Left ventricle myocardium superior (tissue), 1 donor: ENCODE results near the gene MEIOC. TPM values are rescaled to one million over a fixed set of nuclear protein-coding genes. Genes with fewer than 3 reads are reported as not detected.
"Not testable (repeated sequence)": the region's sequence is repeated elsewhere in the genome, so short reads cannot be mapped to it uniquely, and the experiment has no call there.

Experiments
- ATAC-seq: fragments of 200-7000 bp; cut with Tn5 transposase; one replicate; pipeline ENCODE4 v1.9.1; 2020; ENCODE audit warnings: mild to moderate bottlenecking, moderate library complexity
- DNase-seq: peaks from one replicate; pipeline ENCODE4 v3.0.0-alpha.2; 2020
- intact Hi-C: fragments of 100-400 bp; cut with micrococcal nuclease; formaldehyde crosslinking; loops from one replicate; pipeline ENCODE4 v1.11.0; 2022
- total RNA-seq: library from RNA; stranded (reverse); fragmentation: NEBNext Ultra II Directional; extraction: Animal tissue kit (Norgen Biotek cat#: 25700); gene quantifications from one replicate; pipeline ENCODE4 v1.2.1, GENCODE V29; 2021
- donor health status: DM: no; HTN: yes; CAD: no; lungs with severe emphysema.

The MEIOC gene
- total RNA-seq, 1 donor from 2014 or later, result not detected

DNA sequence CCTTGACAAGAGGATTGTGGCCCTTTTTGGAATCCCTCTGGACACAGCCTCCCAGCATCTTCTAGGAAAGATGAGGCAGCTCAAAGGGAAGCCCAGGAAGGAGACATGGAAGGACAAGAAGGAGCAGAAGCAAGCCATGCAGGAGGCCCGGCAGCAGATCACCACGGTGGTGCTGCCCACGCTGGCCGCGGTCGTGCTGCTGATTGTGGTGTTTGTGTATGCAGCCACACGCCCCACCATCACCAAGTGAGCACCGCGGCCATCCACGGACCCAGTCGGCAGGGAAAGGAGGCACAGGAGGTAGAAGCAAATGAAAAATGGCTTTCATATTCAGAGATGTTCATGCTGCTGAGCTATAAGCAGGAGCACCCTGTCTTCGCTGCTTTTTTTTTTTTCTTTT lies 10.9 kb upstream of the MEIOC start:
- ATAC-seq (no peak), DNase-seq (no peak)
- intact Hi-C loops, result no loop called here

DNA sequence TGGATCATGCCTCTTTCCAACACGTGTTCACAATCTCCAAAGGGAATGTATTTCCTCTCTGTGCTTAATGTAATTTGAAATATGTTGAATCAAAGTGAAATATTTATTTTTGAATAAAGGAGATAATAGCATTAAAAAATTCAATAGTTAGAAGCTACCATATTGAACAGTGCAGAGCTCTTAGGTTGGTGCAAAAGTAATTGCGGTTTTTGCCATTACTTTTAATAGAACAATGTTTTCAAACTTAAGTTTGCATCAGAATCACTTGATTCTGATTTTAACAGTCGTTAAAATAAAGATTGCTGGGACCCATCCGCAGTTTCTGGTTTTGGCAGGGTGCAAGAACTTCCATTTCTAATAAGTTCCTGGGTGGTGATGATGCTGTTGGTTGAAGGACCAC lies 10.0 kb upstream of the MEIOC start:
- intact Hi-C loops, result no loop called here
- DNase-seq, result no peak
- ATAC-seq, result no peak

DNA sequence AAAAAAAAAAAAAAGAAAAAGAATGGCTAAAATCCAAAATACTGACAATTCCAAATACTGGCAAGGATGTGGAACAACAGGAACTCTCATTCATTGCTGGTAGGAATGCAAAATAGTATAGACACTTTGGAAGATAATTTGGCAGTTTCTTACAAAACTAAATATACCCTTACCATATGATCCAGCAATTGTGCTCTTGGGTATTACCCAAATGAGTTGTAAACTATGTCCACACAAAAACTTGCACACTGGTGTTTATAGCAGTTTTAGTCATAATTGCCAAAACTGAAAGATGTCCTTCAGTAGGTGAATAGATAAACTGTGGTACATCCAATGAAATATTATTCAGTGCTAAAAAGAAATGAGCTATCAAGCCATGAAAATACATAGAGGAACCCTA lies 8.5 kb upstream of the MEIOC start:
- intact Hi-C loops, result no loop called here
- ATAC-seq (no peak), DNase-seq (no peak)

DNA sequence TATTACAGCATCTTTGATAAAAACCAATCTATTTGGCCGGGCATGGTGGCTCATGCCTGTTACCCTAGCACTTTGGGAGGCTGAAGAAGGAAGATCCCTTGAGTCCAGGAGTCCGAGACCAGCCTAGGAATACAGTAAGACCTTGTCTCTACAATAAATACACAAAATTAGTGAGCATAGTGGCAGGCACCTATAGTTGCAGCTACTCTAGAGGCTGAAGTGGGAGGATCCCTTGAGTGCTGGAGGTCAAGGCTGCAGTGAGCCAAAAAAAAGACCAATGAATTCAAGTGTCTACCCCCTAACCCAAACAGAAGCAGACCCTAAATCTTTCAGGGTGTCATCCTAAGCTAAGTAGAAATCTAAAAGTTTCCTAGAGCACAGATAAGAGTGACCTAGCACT lies 7.3 kb upstream of the MEIOC start:
- intact Hi-C loops, result no loop called here
- no peak for DNase-seq
- no peak for ATAC-seq

DNA sequence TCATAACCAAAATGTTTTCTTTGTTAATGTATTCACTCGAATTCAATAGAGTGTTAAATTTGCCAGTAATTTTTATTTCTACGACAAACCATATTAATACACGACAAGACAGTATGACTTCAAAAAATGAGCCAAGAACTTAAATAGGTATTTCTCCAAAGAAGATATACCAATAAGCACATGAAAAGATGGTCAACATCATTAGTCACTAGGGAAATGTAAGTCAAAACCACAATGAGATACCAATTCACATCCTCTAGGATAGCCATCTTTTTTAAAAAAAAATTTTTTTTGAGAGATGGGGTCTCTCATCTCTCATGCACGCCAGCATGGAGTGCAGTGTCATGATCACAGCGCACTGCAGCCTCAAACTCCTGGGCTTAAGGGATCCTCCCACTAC lies 5.0 kb upstream of the MEIOC start:
- ATAC-seq, result no peak
- intact Hi-C loops, result no loop called here
- DNase-seq, result no peak

DNA sequence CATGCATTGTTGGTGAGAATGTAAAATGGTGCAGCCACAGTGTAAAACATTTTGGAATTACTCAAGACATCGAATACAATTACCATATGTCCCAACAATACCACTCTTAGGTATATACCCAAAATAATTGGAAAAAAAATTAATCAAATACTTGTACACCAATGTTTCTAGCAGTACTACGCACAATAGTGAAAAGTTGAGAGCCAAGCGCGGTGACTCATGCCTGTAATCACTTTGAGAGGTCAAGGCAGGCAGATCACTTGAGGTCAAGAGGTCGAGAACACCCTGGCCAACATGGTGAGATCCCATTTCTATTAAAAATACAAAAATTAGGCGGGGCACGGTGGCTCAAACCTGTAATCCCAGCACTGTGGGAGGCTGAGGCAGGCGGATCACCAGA lies 3.5 kb upstream of the MEIOC start:
- ATAC-seq (no peak), DNase-seq (no peak)

DNA sequence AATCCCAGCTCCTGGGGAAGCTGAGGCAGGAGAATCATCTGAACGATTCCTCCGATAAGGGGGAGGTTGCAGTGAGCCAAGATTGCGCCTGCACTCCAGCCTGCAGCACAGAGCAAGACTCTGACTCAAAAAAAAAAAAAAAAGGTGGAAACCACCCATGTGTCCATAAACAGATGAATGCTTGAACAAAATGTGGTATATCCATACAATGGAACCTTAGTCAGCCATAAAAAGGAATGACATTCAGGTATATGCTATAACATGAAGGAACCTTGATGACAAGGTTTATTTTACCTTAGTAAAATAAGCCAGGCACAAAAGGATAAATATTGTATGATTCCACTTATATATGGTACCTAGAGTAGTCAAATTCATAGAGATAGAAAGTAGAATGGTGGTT lies 2.9 kb upstream of the MEIOC start:
- DNase-seq (no peak), ATAC-seq (no peak)
- intact Hi-C loops, result no loop called here

More for the DNA sequence above, 3.5 kb upstream of the MEIOC start:
- intact Hi-C loops, result no loop called here

DNA sequence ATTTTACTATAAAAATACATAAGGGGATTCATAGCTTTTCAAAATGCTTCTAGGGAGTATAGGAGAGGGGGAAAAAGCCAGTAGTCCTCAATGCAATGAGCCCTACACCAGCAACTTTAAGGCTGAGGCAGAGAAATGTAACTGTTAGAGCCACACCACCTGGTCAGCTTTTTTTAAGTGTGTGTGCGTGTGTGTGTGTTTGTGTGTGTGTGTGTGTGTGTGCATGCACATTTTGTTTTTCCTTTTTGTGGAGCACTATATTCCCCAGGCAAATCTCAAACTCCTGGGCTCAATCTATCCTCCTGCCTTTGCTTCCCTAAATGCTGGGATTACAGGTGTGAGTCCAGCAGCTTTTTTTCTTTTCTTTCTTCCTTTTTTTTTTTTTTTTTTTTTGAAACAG lies 2.3 kb upstream of the MEIOC start:
- ATAC-seq (no peak), DNase-seq (no peak)
- intact Hi-C loops, result no loop called here

DNA sequence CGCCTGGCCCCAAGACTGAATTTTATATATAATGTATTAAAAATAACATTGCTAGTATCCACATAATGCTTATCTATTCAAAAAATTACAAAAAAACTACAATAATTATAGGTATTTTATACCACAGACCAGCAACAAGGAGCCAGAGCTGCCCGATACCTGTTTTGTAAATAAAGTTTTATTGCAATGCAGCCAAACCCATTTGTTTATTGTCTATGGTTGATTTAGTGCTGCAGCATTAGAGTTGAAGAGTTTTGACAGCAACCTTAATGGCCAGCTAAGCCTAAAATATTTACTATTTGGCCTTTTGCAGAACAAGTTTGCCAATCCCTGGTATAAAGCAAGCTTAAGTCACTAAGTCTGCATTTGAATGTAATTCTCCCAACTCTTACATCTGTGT lies 5.6 kb downstream of the MEIOC start:
- no peak for DNase-seq
- no peak for ATAC-seq
- intact Hi-C loops, result no loop called here

DNA sequence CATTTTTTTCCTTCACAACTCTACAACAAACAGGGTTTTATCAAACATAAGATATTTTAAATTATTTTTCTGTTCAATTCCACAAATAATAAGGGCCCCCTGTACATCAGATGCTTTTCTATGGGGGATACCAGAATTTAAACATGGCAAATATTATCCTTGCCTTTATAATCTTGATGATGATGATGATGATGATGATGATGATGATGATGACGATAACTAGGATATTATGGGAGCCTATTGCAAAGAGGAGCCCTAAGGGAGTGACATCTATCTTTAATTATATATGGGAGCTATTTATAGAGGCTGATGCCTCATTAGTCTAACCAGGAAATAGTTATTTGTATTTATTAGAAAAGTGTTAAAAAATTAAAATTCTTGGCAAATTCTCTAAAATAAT lies 6.8 kb downstream of the MEIOC start:
- intact Hi-C loops, result no loop called here
- DNase-seq (no peak), ATAC-seq (no peak)

DNA sequence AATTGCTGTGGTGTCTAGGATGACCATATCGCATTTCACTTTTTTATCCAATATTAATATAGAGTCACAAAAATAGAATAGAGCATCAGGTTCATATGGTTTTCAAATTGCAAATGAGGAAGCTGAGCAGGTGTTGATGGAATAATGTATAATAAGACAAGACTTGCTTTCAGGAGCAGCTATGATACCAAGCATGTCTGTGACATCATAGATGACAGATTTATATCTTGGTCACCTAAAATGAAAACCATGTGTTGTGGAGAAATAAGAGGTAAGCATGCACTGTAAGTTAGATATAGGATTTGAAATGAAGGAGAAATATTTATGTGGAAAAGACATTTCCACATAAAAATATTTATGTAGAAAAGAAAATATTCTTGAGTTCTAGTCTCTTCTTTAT lies 8.6 kb downstream of the MEIOC start:
- ATAC-seq (no peak), DNase-seq (no peak)
- intact Hi-C loops, result no loop called here

DNA sequence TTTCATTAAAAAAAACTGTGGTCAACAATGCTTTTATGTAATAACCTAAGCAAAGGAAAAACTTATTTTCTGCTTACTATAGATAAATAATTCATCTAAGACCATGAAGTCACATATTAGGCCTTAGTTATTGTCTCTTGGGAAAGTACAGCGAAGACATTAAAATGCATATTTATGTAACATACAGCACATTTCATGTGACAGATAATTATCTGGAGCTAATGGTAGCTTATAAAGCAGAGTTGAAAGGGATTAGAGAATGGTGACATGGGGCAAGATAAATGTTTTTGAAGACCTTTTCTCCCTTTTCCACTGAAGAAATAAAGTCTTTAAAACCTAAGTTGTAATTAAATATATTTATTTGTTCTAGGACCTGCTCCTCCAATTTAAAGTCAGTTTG lies 9.7 kb downstream of the MEIOC start:
- intact Hi-C loops, result no loop called here
- ATAC-seq, result no peak
- DNase-seq, result no peak

DNA sequence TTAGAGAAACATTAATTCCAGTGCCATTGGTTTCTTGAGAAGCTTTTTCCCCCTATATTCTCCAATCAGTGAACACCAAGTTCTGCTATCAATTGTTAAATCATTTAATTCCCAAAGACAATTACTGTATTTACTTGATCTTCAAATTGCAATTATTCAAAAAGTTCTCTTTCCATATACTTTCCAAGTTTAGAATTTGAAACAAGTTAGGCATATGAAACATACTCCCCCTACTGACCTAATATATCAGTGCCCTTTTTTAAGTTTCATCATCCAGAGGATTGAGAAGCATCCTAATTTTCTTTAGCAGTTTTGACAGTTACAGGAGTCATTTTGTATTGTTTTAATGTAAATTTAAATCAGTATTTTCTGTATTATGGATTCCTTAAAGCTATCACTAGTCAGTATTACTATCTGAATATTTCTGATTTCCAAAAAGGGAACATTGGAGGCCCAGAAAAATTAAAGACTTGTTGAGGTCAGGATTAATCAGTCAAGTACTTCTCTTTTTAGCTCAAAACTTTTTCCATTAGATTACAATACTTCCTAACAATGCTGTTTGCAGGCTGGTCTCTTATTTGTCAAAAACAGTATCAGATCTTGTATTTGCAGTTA lies 16.3 kb downstream of the MEIOC start:
- no peak for DNase-seq
- intact Hi-C loops, result no loop called here
- ATAC-seq, result no peak

DNA sequence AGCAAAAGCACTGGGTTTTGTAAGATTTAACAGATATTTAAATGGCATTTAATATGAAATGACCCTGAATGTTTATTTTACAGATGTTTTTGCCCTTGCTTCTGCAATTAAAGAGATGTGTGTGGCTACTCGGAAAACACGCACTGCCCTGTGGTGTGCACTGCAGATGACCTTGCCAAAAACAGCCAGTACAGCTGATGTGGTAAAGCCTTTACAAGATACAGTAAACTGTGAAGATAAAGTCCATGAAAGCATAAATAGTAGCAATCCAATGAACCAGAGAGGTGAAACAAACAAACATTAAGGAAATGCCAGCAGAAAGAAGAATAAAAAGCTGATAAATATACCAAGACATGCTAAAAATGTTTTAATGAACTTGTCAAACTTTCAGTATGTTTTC lies 17.6 kb downstream of the MEIOC start:
- intact Hi-C loops, result no loop called here
- DNase-seq, result no peak
- no peak for ATAC-seq

DNA sequence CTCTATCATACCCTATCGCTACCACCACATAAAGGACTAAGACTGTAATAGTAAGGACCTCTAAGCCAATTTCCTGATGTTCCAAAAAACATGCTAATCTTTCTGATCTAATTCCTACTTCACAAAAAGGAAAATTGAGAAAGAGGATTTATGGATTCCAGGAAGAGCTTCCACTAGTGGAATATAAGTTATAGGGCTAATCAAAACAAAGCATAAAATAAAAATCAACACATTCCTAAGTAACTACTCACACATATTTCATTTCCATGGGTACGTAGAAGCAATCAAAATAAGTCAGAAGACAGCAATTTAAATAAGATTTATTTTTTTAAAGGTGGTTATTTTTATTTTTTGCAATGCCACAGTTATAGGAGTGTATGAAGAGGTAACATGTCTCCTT lies 20.9 kb downstream of the MEIOC start:
- DNase-seq, result no peak
- intact Hi-C loops, result no loop called here
- ATAC-seq, result no peak

DNA sequence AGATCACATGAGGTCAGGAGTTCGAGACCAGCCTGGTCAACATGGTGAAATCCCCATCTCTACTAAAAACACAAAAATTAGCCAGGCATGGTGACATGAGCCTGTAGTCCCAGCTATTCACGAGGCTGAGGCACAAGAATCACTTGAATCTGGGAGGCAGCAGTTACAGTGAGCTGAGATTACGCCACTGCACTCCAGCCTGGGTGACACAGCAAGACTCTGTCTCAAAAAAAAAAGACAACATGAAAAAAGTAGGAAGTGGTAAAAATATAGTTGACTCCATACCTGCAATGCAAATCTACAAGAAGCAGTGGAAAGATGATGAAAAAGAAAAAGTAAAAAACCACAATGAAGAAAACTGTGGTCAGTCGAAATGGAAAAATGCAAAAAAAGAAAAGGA lies 27.0 kb downstream of the MEIOC start:
- DNase-seq, ATAC-seq, intact Hi-C loops: not testable (repeated sequence)

DNA sequence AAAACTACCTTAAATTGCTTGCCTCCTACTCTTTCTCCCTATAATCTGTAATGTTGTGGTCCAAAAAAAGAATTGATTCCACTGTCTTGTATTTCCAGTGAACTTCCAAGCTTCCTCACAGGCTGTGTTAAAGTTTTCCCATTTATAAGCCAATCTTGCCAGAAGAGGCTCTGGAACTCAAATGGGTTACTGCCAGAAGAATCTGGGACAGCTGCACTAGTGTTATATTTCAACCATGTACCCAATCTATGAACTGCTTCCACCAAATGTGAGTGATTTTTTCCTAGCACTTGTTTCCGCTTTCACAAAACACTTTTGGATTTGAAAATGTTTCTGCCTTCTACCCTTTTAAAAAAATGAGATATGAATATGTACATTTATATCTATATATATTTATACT lies 31.5 kb downstream of the MEIOC start:
- ATAC-seq (no peak), DNase-seq (no peak)
- intact Hi-C loops, result no loop called here

DNA sequence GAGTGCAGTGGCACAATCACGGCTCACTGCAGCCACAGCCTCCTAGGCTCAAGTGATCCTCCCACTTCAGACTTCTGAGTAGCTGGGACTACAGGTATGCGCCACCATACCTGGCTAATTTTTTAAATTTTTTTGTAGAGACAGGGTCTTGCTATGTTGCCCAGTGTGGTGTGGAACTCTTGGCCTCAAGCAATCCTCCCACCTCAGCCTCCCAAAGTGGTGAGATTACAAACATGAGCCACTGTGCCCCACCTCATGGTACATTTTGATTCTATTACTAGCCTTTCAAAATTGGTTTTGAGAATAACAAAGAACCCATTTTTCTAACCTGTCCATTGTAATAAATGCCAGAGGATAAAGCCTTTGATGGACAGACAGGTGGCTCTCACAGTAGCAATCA lies 31.9 kb downstream of the MEIOC start:
- DNase-seq (no peak), ATAC-seq (no peak)
- intact Hi-C loops, result no loop called here

DNA sequence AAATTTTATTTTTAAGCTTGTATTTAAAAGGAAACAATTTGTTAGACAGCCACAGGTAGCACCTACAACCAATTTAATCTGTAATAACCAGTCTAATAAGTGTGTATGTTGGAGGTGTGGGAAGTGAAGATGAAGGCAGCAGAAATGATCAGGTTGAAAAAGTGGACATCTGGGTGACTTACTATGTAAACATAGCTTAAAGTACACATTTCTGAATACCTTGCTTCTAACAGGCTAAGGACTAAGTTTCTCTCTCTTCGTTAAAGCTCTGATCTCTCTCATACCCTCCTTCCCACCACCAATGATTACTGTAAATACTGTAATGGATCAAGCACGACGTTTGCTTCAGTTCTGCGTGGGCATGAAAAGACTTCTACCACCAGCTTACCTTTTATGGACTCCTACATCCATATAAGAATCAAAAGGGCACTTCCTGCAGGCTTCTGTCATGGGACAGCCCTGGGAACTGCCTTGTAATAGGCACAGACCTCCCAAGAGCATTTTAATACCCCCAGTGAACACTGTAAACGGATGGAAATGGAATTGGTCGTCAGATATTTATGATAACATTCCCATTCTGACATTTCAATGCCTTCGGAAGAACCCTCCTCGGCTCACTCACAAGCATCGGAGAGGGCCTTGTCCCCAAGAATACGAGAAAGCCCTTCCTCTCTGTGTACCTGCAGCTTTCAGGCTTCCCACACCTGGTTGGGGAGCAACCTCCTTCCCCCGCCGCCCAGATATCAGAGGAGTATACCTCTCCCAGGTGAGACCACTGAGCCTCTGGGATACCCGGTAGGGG lies 32.6 kb downstream of the MEIOC start:
- ATAC-seq, result no peak
- intact Hi-C loops, result no loop called here
- DNase-seq, result no peak

DNA sequence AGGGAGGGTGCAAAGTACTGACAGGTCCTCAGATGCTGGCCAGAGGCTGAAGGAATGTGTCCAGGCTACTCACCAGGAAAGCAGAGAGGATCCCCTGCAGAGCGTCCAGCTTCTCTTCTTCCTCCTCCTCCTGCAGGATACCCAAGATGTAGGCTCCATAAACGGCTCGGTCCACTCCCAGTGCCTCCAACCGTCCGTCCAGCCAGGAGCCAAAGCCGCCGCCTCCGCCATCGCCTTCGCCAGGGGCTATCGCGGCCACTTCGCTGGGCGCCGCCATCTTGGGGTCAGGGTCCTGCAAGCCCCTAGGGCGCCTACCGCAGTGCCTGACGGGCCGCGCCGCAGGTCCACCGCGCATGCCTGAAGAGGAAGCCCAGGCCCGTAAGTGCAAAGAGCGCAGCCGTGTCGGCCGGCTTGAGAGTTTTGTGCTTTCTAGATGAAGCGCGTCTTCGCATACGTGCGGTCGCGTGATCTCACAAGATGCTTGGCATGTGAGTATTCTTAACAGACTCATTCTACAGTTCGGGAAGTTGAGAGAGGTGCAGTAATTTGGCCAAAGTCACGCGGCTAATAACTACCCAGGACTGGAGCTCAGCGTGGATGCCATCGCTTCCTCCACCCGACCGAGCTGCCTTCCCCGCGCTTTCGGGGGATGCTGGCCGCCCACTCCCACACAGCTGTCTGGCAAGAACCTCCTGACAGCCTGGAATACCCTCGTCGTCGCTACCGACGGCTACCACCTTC lies 33.4 kb downstream of the MEIOC start, which contains the start of gene CCDC43:
Gene CCDC43 (minus strand): TSS at position 300 of the 741 bp plus-strand sequence. CDS start 23 bp downstream, at position 277.
- intact Hi-C loops, result no loop called here
- DNase-seq (peak; percentile 94), ATAC-seq (peak; percentile 100)
